GM12874 (cell line): Measurements from ENCODE around the gene NOXA1.

Experiments used
- TF ChIP-seq, protein P1 (sequence below): IDR thresholded peaks from 2 replicates; pipeline ENCODE4 v1.5.1; 2011; ENCODE audit warnings: low read depth, mild to moderate bottlenecking, control low read depth, low read length, moderate library complexity; ENCODE audit not compliant: insufficient read depth

Gene NOXA1

DNA sequence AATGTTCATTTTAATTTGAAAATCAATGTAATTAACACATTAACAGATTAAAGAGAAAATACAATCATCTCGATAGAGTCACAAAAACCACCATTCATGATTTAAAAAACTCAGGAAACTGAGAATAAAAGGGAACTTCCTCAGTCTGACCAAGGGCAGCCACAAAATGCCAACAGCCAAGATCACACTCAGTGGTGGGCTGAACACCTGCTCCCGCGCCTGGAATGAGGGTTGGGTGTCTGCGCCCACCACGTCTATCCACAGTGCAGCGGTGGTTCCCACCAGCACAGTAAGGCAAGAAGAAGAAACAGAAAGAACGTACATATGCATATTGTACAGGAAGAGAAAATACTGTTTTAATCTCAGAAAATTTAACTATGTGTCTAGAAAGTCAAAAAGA, 47.6 kb downstream of the NOXA1 start:
- TF ChIP-seq, protein P1, sequence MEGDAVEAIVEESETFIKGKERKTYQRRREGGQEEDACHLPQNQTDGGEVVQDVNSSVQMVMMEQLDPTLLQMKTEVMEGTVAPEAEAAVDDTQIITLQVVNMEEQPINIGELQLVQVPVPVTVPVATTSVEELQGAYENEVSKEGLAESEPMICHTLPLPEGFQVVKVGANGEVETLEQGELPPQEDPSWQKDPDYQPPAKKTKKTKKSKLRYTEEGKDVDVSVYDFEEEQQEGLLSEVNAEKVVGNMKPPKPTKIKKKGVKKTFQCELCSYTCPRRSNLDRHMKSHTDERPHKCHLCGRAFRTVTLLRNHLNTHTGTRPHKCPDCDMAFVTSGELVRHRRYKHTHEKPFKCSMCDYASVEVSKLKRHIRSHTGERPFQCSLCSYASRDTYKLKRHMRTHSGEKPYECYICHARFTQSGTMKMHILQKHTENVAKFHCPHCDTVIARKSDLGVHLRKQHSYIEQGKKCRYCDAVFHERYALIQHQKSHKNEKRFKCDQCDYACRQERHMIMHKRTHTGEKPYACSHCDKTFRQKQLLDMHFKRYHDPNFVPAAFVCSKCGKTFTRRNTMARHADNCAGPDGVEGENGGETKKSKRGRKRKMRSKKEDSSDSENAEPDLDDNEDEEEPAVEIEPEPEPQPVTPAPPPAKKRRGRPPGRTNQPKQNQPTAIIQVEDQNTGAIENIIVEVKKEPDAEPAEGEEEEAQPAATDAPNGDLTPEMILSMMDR = no peak

DNA sequence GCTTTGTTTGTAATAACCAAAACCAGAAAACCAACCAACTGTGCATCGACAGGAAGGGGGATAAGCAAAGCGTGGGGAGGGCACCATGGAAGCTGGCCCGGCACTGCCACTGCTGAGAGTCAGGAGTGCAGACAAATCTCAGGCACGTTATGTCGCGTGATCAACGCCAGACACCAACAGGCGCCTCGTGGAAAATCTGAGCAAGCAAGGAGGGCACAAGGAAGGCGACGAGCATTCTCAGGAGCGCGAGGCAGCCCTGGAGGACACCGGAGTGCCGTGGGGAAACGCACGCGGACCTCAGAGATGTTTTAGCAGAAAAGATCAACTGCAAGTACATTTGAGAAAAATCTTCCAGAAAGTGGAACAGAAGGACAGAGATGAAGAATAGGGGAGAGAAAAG, 51.1 kb downstream of the NOXA1 start:
- TF ChIP-seq, protein P1 = no peak

DNA sequence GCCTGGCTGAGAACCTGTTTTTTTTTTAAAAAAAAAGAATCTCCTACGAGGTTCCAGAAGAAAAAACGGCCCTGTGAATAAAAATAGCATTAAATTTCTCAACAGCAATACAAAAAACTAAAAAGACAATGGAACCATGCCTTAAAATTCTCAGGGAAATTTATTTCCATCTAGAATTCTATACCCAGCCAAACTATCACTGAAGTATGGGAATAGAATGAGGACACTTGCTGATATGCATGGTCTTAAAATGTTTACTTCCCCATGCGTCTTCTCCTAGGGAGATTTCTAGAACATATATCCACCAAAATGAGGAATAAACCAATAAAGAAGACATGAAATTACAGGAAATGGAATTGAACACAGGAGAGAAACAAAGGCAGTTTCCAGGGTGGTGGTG, 52.5 kb downstream of the NOXA1 start:
- TF ChIP-seq, protein P1 = no peak

- TF ChIP-seq, protein P1 = no peak
Measured at GRCh38 chr9:137476856-137477255, 53.7 kb downstream of the NOXA1 start.

DNA sequence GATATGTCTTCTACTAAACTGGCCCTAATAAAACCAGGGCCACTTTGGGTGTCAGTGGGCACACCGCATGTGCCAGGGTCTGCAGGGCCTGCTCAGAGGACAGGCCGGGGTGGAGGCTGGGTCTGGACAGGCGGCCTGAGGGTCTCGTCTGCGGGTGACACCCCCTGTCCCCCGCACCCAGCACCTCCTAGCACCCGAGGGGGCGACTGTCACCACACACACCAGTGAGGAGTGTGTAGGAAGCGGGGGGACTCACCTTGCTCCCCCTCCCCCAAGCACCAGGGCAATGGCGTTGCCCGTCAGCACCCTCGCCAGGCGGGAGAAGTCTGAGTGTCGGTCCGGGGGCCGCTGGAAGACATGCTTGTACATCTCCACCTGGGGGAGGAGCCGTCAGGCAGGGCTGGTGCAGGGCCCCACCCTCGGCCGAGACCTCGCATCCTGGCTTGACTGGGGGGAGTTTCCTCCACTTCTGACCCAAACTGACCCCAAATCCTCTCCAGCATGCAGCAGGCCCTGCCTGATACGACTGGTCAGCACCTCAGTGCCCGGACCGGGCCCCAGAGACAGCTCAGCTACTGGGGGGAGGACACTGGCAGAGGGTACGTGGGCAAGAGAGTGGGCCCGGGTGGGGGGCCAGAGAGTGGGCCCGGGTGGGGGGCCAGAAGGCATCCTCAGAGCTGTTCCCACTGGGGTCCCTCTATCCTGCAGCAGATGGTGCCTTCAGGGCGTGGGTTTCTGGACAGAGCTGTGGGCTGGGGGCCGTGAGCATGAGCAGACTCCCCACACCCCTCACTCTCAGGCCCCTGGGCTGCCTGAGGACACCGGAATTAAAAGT, 54.8 kb downstream of the NOXA1 start:
- TF ChIP-seq, protein P1 = no peak

DNA sequence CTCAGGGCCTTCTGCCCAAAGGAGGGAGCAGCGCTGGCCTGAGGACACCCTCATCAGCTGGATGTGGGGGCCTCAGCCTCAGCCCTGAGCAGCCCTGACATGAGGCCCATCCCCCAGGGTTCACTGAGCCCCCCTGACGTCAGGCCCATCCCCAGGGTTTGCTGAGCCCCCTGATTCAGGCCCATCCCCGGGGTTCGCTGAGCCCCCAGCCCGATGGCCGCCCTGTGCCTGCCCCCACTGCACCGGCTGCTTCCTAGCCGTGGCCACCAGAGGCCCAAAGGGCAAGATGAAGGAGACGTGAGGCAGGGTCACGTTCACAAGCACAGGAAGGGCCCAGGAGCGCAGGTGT, 55.4 kb downstream of the NOXA1 start:
- TF ChIP-seq, protein P1 = no peak

DNA sequence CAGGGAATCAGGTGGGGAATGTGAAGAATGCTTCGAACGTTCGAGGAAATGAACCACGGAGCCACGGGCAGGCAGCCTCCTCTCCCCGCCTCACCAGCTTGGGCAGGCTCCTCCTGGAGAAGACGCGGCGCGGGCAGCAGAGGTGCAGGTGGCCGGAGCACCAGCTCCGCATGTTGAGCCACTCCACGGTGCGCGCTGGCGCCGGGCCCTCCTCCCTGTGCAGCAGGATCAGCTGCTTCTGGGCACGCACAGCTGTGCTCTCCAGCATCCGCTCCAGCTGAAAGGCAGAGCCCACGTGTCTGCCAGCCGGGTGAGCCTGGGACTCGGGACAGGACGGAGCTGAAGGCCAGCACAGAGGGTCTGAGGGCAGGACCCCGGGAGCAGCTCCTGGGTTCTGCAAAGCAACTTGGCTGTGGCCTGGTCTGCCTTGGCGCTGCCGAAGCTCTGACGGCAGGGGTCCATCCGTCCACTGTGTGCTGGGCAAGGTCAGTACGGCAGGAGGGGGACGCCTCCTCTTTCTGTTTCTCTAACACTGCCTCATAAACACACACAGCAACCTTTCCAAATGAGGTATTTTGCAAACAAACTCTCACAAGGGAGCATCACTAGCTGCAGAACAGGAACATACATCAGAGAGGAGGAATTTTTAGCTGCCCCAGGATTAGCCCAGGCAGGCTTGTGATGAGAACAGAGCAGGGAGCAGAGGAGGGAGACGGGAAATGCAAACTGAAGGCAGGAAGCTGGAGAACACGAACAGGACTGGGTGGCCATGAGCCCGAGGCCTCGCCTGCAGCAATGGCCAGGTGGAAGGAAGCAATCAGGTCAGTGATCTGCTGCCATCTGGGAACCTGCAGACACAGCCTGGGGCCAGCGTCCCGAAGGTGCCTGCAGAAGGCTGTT, 56.0 kb downstream of the NOXA1 start:
- TF ChIP-seq, protein P1 = no peak
